HG03469 (cell line): ENCODE data around the gene NSUN4.
A peak's percentile ranks its signal among the peaks of the same experiment; 100 is the strongest.
"Not testable (repeated sequence)": the region's sequence is repeated elsewhere in the genome, so short reads cannot be mapped to it uniquely, and the experiment has no call there.

Experiments used
- ATAC-seq: cut with Tn5 transposase; IDR thresholded peaks from one replicate; pipeline ENCODE4 v1.9.1; 2021; ENCODE audit warnings: mild to moderate bottlenecking, moderate library complexity, moderate number of reproducible peaks; ENCODE audit not compliant: unreplicated experiment

NSUN4 gene

GRCh38 chr1:46340404-46341221 is at the start of gene NSUN4:
Gene NSUN4, plus strand, starts transcription at chr1:46340807. Its CDS starts 20 bp downstream, at chr1:46340827.
- no peak for ATAC-seq

GRCh38 chr1:46295306-46295705 is 45.3 kb upstream of the NSUN4 start:
- no peak for ATAC-seq

GRCh38 chr1:46298387-46298786 is 42.2 kb upstream of the NSUN4 start:
- ATAC-seq = no peak

GRCh38 chr1:46300673-46301405 is 39.8 kb upstream of the NSUN4 start:
- no peak for ATAC-seq

GRCh38 chr1:46301406-46301807 is 39.2 kb upstream of the NSUN4 start:
- no peak for ATAC-seq

GRCh38 chr1:46301808-46302640 is 38.6 kb upstream of the NSUN4 start:
- ATAC-seq = no peak

GRCh38 chr1:46302641-46303037 is 38.0 kb upstream of the NSUN4 start:
- no peak for ATAC-seq

GRCh38 chr1:46303038-46303871 is 37.4 kb upstream of the NSUN4 start, which contains the start of the genes LRRC41 and UQCRH:
Gene LRRC41, minus strand, starts transcription at chr1:46303616. Its CDS starts 294 bp downstream, at chr1:46303322.
Gene UQCRH, plus strand, starts transcription at chr1:46303698. Its CDS starts 69 bp downstream, at chr1:46303767.
- ATAC-seq = peak; percentile 71

- no peak for ATAC-seq
Observed at GRCh38 chr1:46303872-46304326, 36.7 kb upstream of the NSUN4 start.

- ATAC-seq = no peak
Observed at GRCh38 chr1:46306159-46306530, 34.5 kb upstream of the NSUN4 start.

- ATAC-seq = no peak
Observed at GRCh38 chr1:46309401-46310159, 31.0 kb upstream of the NSUN4 start.

GRCh38 chr1:46310321-46310720 is 30.3 kb upstream of the NSUN4 start:
- no peak for ATAC-seq

GRCh38 chr1:46315669-46316403 is 24.8 kb upstream of the NSUN4 start:
- ATAC-seq = no peak

GRCh38 chr1:46317323-46317722 is 23.3 kb upstream of the NSUN4 start:
- ATAC-seq = no peak

GRCh38 chr1:46319301-46319700 is 21.3 kb upstream of the NSUN4 start:
- not testable (repeated sequence) for ATAC-seq

- ATAC-seq = not testable (repeated sequence)
Observed at GRCh38 chr1:46319960-46320914, 20.4 kb upstream of the NSUN4 start.

- ATAC-seq = not testable (repeated sequence)
Observed at GRCh38 chr1:46322191-46322590, 18.4 kb upstream of the NSUN4 start.
